ENCODE measurements around the gene SLC22A23.

DNA sequence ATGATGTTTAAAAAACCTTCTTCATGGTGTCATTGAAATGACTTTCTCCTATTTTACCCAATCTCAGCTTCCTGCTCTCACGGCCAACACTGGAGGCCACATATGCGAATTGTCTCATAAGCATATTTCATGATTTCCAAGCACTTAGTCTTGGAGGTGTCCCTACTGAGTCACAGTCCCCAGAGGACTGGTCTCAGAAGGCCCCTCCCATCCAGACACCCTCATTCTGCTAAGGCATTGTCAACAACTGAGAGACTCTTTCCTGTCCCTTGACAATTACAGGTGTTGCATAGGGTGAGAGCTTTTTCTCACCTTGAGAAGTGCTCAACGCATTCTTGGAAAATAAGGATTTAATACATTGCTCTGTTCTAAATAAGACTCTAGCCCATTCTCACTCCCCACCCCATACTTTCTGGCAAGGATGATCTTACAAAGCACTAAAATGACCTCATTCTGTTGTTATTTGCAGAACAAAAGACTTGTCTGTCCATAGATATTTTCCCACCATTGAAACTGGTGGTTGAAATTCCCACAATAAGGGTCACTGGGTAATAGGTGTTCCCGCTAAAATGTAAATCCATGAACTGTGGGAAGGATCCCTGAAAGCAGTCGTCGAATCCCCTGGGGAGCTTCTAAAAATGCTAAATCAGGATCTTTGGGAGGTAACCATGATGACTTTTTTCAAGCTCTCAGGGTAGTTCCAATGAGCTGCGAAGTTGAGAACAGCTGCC lies 32.3 kb upstream of the SLC22A23 start:
- TF ChIP-seq, protein P1, sequence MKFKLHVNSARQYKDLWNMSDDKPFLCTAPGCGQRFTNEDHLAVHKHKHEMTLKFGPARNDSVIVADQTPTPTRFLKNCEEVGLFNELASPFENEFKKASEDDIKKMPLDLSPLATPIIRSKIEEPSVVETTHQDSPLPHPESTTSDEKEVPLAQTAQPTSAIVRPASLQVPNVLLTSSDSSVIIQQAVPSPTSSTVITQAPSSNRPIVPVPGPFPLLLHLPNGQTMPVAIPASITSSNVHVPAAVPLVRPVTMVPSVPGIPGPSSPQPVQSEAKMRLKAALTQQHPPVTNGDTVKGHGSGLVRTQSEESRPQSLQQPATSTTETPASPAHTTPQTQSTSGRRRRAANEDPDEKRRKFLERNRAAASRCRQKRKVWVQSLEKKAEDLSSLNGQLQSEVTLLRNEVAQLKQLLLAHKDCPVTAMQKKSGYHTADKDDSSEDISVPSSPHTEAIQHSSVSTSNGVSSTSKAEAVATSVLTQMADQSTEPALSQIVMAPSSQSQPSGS (CRISPR knock-in tag; IDR thresholded peaks at IDR 0.05; ENCODE audit: borderline replicate concordance, low read depth) = no peak
- TF ChIP-seq USF1 (CRISPR knock-in tag; IDR thresholded peaks at IDR 0.05) = no peak
- no peak for TF ChIP-seq ATF3 (CRISPR knock-in tag; conservative IDR thresholded peaks at IDR 0.05)
- no peak for TF ChIP-seq CTCF (IDR thresholded peaks at IDR 0.05)
- no peak for TF ChIP-seq KAT7 (CRISPR knock-in tag; IDR thresholded peaks at IDR 0.05; ENCODE audit: borderline replicate concordance)
- no peak for TF ChIP-seq PREB (CRISPR knock-in tag; IDR thresholded peaks at IDR 0.05; ENCODE audit: borderline replicate concordance)
- no peak for TF ChIP-seq SMAD3 (CRISPR knock-in tag; IDR thresholded peaks at IDR 0.05; ENCODE audit: borderline replicate concordance)
